CD14-positive monocyte (primary cell): Measurements from ENCODE around the gene RFX6. TPM values are rescaled to one million over a fixed set of nuclear protein-coding genes. Genes with fewer than 3 reads are reported as not detected.
A peak's percentile ranks its signal among the peaks of the same experiment; 100 is the strongest.

Experiments used
- DNase-seq, 3 donors: peaks; one replicate each; pipeline ENCODE4 v3.0.0-alpha.2; 2011 to 2022
- H2AFZ ChIP-seq: 2 replicates; pipeline ENCODE4 v1.6.0; 2012; ENCODE audit warnings: mild to moderate bottlenecking, low read depth, low read length, inconsistent platforms; ENCODE audit not compliant: insufficient read depth, poor library complexity, severe bottlenecking
- H3K27ac ChIP-seq, 2 donors: 1 replicate in 1 of 2; 2 replicates in 1 of 2; pipeline ENCODE4 v1.5.1; 2012 to 2013; ENCODE audit warnings: low read length in 2 of 2, control low read depth in 1 of 2, inconsistent platforms in 1 of 2, low read depth in 1 of 2, mild to moderate bottlenecking in 1 of 2
- H3K27me3 ChIP-seq, 2 donors: one replicate each; pipeline versions ENCODE4 v1.6.0 to v1.6.1; 2011 to 2013; ENCODE audit warnings: low read length in 2 of 2; ENCODE audit not compliant: control insufficient read depth in 2 of 2, insufficient read depth in 2 of 2
- H3K36me3 ChIP-seq, 2 donors: replicated peaks in 1 of 2; 1 replicate in 1 of 2; 2 replicates in 1 of 2; pipeline versions ENCODE4 v1.5.1 to v1.6.1; 2012 to 2013; ENCODE audit warnings: low read length in 2 of 2, control low read depth in 1 of 2, inconsistent platforms in 1 of 2, mild to moderate bottlenecking in 1 of 2; ENCODE audit not compliant: insufficient read depth in 2 of 2, control insufficient read depth in 1 of 2
- H3K4me1 ChIP-seq, 2 donors: 1 replicate in 1 of 2; 2 replicates in 1 of 2; pipeline versions ENCODE4 v1.5.1 to v1.6.1; 2012 to 2013; ENCODE audit warnings: low read length in 2 of 2, control low read depth in 1 of 2, inconsistent platforms in 1 of 2, mild to moderate bottlenecking in 1 of 2, moderate library complexity in 1 of 2; ENCODE audit not compliant: insufficient read depth in 2 of 2, control insufficient read depth in 1 of 2
- H3K4me2 ChIP-seq: replicated peaks from 2 replicates; pipeline ENCODE3; 2012; ENCODE audit warnings: low read length, moderate library complexity, mild to moderate bottlenecking; ENCODE audit not compliant: poor library complexity, severe bottlenecking; ENCODE audit errors: extremely low read depth
- H3K4me3 ChIP-seq, 3 experiments: fragments of 200-600 bp in 1 of 3; sonication (generic) in 1 of 3; replicated peaks in 1 of 3; 1 replicate in 2 of 3; 2 replicates in 1 of 3; pipeline ENCODE4 v1.5.1; 2011 to 2013; ENCODE audit warnings: low read length in 3 of 3, mild to moderate bottlenecking in 3 of 3, control low read depth in 2 of 3, low read depth in 2 of 3, inconsistent platforms in 1 of 3, moderate library complexity in 1 of 3
- H3K79me2 ChIP-seq: 2 replicates; pipeline ENCODE4 v1.6.0; 2012; ENCODE audit warnings: mild to moderate bottlenecking, control low read depth, inconsistent platforms, low read length, moderate library complexity; ENCODE audit not compliant: insufficient read depth
- H3K9ac ChIP-seq: 2 replicates; pipeline ENCODE4 v1.6.0; 2017; ENCODE audit warnings: low read length, mild to moderate bottlenecking; ENCODE audit not compliant: insufficient read depth, poor library complexity, severe bottlenecking
- H3K9me3 ChIP-seq, 2 donors: replicated peaks in 1 of 2; 1 replicate in 1 of 2; 2 replicates in 1 of 2; pipeline versions ENCODE4 v1.5.1 to v1.6.1; 2012 to 2013; ENCODE audit warnings: low read length in 2 of 2, control low read depth in 1 of 2; ENCODE audit not compliant: control insufficient read depth in 1 of 2, insufficient read depth in 1 of 2
- H4K20me1 ChIP-seq: 2 replicates; pipeline ENCODE4 v1.6.0; 2012; ENCODE audit warnings: mild to moderate bottlenecking, low read length, control low read depth, moderate library complexity; ENCODE audit not compliant: insufficient read depth
- H3K27ac Mint-ChIP-seq, 7 donors: one replicate each; pipeline ENCODE4 v1.8.0; 2020; ENCODE audit warnings: mild to moderate bottlenecking in 7 of 7, mixed read lengths in 7 of 7, moderate library complexity in 6 of 7, inconsistent platforms in 2 of 7
- H3K27me3 Mint-ChIP-seq, 3 donors: one replicate each; pipeline ENCODE4 v1.8.0; 2021 to 2022; ENCODE audit warnings: low read depth in 3 of 3, mild to moderate bottlenecking in 3 of 3, mixed read lengths in 3 of 3, moderate library complexity in 3 of 3, inconsistent platforms in 1 of 3
- H3K36me3 Mint-ChIP-seq, 2 donors: one replicate each; pipeline ENCODE4 v1.8.0; 2020; ENCODE audit warnings: mixed read lengths in 2 of 2, inconsistent platforms in 1 of 2, mild to moderate bottlenecking in 1 of 2
- H3K4me1 Mint-ChIP-seq: one replicate; pipeline ENCODE4 v1.8.0; 2020; ENCODE audit warnings: mild to moderate bottlenecking, mixed read lengths
- H3K4me3 Mint-ChIP-seq, 2 donors: one replicate each; pipeline ENCODE4 v1.8.0; 2020; ENCODE audit warnings: mild to moderate bottlenecking in 2 of 2, mixed read lengths in 2 of 2, moderate library complexity in 1 of 2
- H3K9me3 Mint-ChIP-seq, 7 donors: one replicate each; pipeline ENCODE4 v1.8.0; 2020 to 2022; ENCODE audit warnings: mixed read lengths in 7 of 7, mild to moderate bottlenecking in 6 of 7, moderate library complexity in 6 of 7, inconsistent platforms in 2 of 7
- CTCF ChIP-seq: fragments of 200-600 bp; IDR thresholded peaks from one replicate; pipeline ENCODE4 v1.8.0; 2022; ENCODE audit warnings: antibody characterized with exemption, mild to moderate bottlenecking
- WGBS: methylation state at CpG from one replicate; pipeline ENCODE4 v1.1.5; 2013; ENCODE audit warnings: missing lambda C conversion rate; ENCODE audit not compliant: insufficient coverage; 5-methylcytosine and 5-hydroxymethylcytosine counted together
- intact Hi-C, 2 donors: fragments of 100-400 bp; cut with micrococcal nuclease; formaldehyde crosslinking; loops; one replicate each; pipeline versions ENCODE4 v1.15.0 to v1.15.1; 2023
- polyA plus RNA-seq, 3 donors: library from polyadenylated mRNA; depleted of rRNA in 1 of 3; unstranded in 2 of 3; stranded (reverse) in 1 of 3; fragments of 300-500 nt in 2 of 3; fragments of >200 nt in 1 of 3; fragmentation: Illumina TruSeq in 2 of 3; gene quantifications; 1 replicate in 2 of 3; 2 replicates in 1 of 3; pipeline ENCODE4 v1.2.3, GENCODE V29; 2012 to 2021

The RFX6 gene
- polyA plus RNA-seq, 3 donors = not detected

GRCh38 chr6:116836606-116837342 lies 40.3 kb upstream of the RFX6 start:
- WGBS = no CpG with 5 or more reads among the region's 5 CpGs
- H3K4me1 ChIP-seq = no peaks in the 10 kb centered on the region
- H3K4me2 ChIP-seq = no peak overlapping the region
- Mint-ChIP-seq H3K4me1 (peaks cover 2% of the 10 kb centered on the region), H3K27ac (no peak overlapping the region), H3K27me3 (peaks cover 4 to 9% (median 6%) of the 10 kb centered on the region in 3 donors), H3K9me3 (peaks cover 0 to 5% (median 0%) of the 10 kb centered on the region in 7 donors), H3K36me3 (no peaks in the 10 kb centered on the region), H3K4me3 (no peak overlapping the region)
- no peak for DNase-seq
- H3K27ac ChIP-seq = no peak overlapping the region
- H3K79me2 ChIP-seq = no peaks in the 10 kb centered on the region
- no peaks in the 10 kb centered on the region for H3K36me3 ChIP-seq
- no peak overlapping the region for H3K4me3 ChIP-seq
- no peaks in the 10 kb centered on the region for H4K20me1 ChIP-seq
- intact Hi-C loops = no loop called here
- H3K27me3 ChIP-seq = no peaks in the 10 kb centered on the region
- H2AFZ ChIP-seq = no peak overlapping the region
- H3K9me3 ChIP-seq = no peaks in the 10 kb centered on the region
- no peak overlapping the region for H3K9ac ChIP-seq
- no peak for TF ChIP-seq CTCF

GRCh38 chr6:116840091-116840490 lies 37.0 kb upstream of the RFX6 start:
- no peak overlapping the region for H3K4me3 ChIP-seq
- no peak overlapping the region for H3K27ac Mint-ChIP-seq
- H4K20me1 ChIP-seq = no peaks in the 10 kb centered on the region
- no peaks in the 10 kb centered on the region for H3K27me3 ChIP-seq
- peaks cover 2% of the 10 kb centered on the region for H3K4me1 Mint-ChIP-seq
- intact Hi-C loops = no loop called here
- TF ChIP-seq CTCF = no peak
- no peaks in the 10 kb centered on the region for H3K9me3 ChIP-seq
- no peaks in the 10 kb centered on the region for H3K4me1 ChIP-seq
- DNase-seq = peak in 2 of 3 donors; percentile 2 to 34
- H3K36me3 Mint-ChIP-seq = no peaks in the 10 kb centered on the region
- peaks cover 0 to 5% (median 0%) of the 10 kb centered on the region in 7 donors for H3K9me3 Mint-ChIP-seq
- H3K79me2 ChIP-seq = no peaks in the 10 kb centered on the region
- no peak overlapping the region for H2AFZ ChIP-seq
- no peak overlapping the region for H3K4me3 Mint-ChIP-seq
- H3K4me2 ChIP-seq = no peak overlapping the region
- WGBS = 0% methylated on average over 1 of the region's 2 CpGs
- peaks cover 2 to 7% (median 4%) of the 10 kb centered on the region in 3 donors for H3K27me3 Mint-ChIP-seq
- no peak overlapping the region for H3K27ac ChIP-seq
- no peak overlapping the region for H3K9ac ChIP-seq
- no peaks in the 10 kb centered on the region for H3K36me3 ChIP-seq
